ENCODE data around the gene TBC1D21. TPM values are rescaled to one million over a fixed set of nuclear protein-coding genes. Genes with fewer than 3 reads are reported as not detected.

TBC1D21 gene
- polyA plus RNA-seq, 1 donor (not counting 4 experiments of a cell fraction or from before 2014, with no cell fraction given) = not detected

DNA sequence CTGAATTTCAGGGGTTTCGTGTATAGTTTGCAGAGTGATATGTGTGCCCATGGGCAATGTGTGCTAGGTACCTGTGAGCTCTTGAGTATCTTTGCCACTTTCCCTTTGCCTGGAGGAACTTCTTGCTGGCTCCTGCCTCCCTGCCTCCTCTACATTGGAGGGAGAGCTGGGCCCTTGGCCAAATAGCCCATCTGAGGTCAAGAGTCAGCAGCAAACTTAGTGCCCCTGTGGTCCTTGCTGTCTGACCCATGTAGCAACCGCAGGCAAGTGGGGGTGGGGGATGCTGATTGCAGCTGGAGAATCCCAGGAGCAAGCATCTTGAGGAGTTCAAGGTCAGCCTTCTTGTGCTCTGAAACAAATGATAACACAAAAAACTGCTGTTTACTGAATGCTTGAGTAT is 5.4 kb upstream of the TBC1D21 start:
- H3K9me1 ChIP-seq (ENCODE audit: control insufficient read depth, extremely low read depth, insufficient read depth, low read length) = no peaks in the 10 kb centered on the region
- dilution Hi-C loops (cut with MboI; ENCODE audit: extremely low pct_ligation_motif_present, low sequenced_read_pairs) = no loop called here
- peaks cover 21% of the 10 kb centered on the region for H3K27me3 ChIP-seq (ENCODE audit: control insufficient read depth, extremely low read depth, insufficient read depth, low read length)
- no peaks in the 10 kb centered on the region for H3K79me2 ChIP-seq (ENCODE audit: control insufficient read depth, insufficient read depth, low read length)
- TF ChIP-seq, protein P1, sequence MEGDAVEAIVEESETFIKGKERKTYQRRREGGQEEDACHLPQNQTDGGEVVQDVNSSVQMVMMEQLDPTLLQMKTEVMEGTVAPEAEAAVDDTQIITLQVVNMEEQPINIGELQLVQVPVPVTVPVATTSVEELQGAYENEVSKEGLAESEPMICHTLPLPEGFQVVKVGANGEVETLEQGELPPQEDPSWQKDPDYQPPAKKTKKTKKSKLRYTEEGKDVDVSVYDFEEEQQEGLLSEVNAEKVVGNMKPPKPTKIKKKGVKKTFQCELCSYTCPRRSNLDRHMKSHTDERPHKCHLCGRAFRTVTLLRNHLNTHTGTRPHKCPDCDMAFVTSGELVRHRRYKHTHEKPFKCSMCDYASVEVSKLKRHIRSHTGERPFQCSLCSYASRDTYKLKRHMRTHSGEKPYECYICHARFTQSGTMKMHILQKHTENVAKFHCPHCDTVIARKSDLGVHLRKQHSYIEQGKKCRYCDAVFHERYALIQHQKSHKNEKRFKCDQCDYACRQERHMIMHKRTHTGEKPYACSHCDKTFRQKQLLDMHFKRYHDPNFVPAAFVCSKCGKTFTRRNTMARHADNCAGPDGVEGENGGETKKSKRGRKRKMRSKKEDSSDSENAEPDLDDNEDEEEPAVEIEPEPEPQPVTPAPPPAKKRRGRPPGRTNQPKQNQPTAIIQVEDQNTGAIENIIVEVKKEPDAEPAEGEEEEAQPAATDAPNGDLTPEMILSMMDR (optimal IDR thresholded peaks at IDR 0.05 in 1 of 3, IDR thresholded peaks at IDR 0.05 in 1 of 3, conservative IDR thresholded peaks at IDR 0.05 in 1 of 3; ENCODE audit: extremely low read depth in 1 of 3, insufficient read depth in 2 of 3, low read length in 3 of 3) = no peak
- TF ChIP-seq EZH2 (IDR thresholded peaks at IDR 0.05; ENCODE audit: low read length) = no peak
- H3K9me3 ChIP-seq (ENCODE audit: control insufficient read depth, low read depth, low read length) = no peaks in the 10 kb centered on the region
- H3K4me2 ChIP-seq (ENCODE audit: control insufficient read depth, extremely low read depth, insufficient read depth, low read depth, low read length) = no peak overlapping the region
- H3K36me3 ChIP-seq (ENCODE audit: control insufficient read depth in 2 of 2, extremely low read depth in 1 of 2, insufficient read depth in 2 of 2, low read length in 2 of 2) = no peaks in the 10 kb centered on the region
- no peak overlapping the region for H3K9ac ChIP-seq (ENCODE audit: control insufficient read depth, extremely low read depth, insufficient read depth, low read length)
- no peak overlapping the region for H3K27ac ChIP-seq (ENCODE audit: control insufficient read depth, insufficient read depth, low read length)
- DNase-seq (ENCODE audit: low read depth, low spot score) = no peak
- no peak overlapping the region for H3K4me3 ChIP-seq (ENCODE audit: control insufficient read depth in 2 of 3, extremely low read depth in 1 of 3, insufficient read depth in 2 of 3, low read depth in 1 of 3, low read length in 3 of 3)
- FAIRE-seq = no peak
- no peak overlapping the region for H2AFZ ChIP-seq (ENCODE audit: control insufficient read depth, low read length)
- H3K4me1 ChIP-seq (ENCODE audit: control insufficient read depth, extremely low read depth, insufficient read depth, low read length) = no peaks in the 10 kb centered on the region
- no peaks in the 10 kb centered on the region for H4K20me1 ChIP-seq (ENCODE audit: control insufficient read depth, extremely low read depth, insufficient read depth, low read length)

- Histone ChIP-seq H4K20me1 (ENCODE audit: control insufficient read depth, extremely low read depth, insufficient read depth, low read length) (no peaks in the 10 kb centered on the region), H3K27me3 (ENCODE audit: control insufficient read depth, extremely low read depth, insufficient read depth, low read length) (peaks cover 26% of the 10 kb centered on the region), H3K9ac (ENCODE audit: control insufficient read depth, extremely low read depth, insufficient read depth, low read length) (no peak overlapping the region), H2AFZ (ENCODE audit: control insufficient read depth, low read length) (no peak overlapping the region), H3K4me2 (ENCODE audit: control insufficient read depth, extremely low read depth, insufficient read depth, low read depth, low read length) (no peak overlapping the region), H3K9me1 (ENCODE audit: control insufficient read depth, extremely low read depth, insufficient read depth, low read length) (no peaks in the 10 kb centered on the region), H3K36me3 (ENCODE audit: control insufficient read depth in 2 of 2, extremely low read depth in 1 of 2, insufficient read depth in 2 of 2, low read length in 2 of 2) (no peaks in the 10 kb centered on the region), H3K27ac (ENCODE audit: control insufficient read depth, insufficient read depth, low read length) (no peak overlapping the region), H3K79me2 (ENCODE audit: control insufficient read depth, insufficient read depth, low read length) (no peaks in the 10 kb centered on the region), H3K4me3 (ENCODE audit: control insufficient read depth in 2 of 3, extremely low read depth in 1 of 3, insufficient read depth in 2 of 3, low read depth in 1 of 3, low read length in 3 of 3) (no peak overlapping the region), H3K9me3 (ENCODE audit: control insufficient read depth, low read depth, low read length) (no peaks in the 10 kb centered on the region), H3K4me1 (ENCODE audit: control insufficient read depth, extremely low read depth, insufficient read depth, low read length) (no peaks in the 10 kb centered on the region)
- DNase-seq (ENCODE audit: low read depth, low spot score) (no peak), FAIRE-seq (no peak)
- dilution Hi-C loops (cut with MboI; ENCODE audit: extremely low pct_ligation_motif_present, low sequenced_read_pairs) = no loop called here
- TF ChIP-seq, protein P1 (optimal IDR thresholded peaks at IDR 0.05 in 1 of 3, IDR thresholded peaks at IDR 0.05 in 1 of 3, conservative IDR thresholded peaks at IDR 0.05 in 1 of 3; ENCODE audit: extremely low read depth in 1 of 3, insufficient read depth in 2 of 3, low read length in 3 of 3) = no peak
- no peak for TF ChIP-seq EZH2 (IDR thresholded peaks at IDR 0.05; ENCODE audit: low read length)
Observed at GRCh38 chr15:73869216-73869995, 4.0 kb upstream of the TBC1D21 start.
